Lung (tissue), 12 donors: ENCODE measurements around the gene STK38L. TPM values are rescaled to one million over a fixed set of nuclear protein-coding genes. Genes with fewer than 3 reads are reported as not detected.

Experiments
- ATAC-seq: fragments of 200-7000 bp; cut with Tn5 transposase; one replicate; pipeline ENCODE4 v1.9.1; 2020; ENCODE audit warnings: moderate number of reproducible peaks; ENCODE audit not compliant: insufficient read depth, low FRiP score
- DNase-seq, 3 donors: peaks; one replicate each; pipeline ENCODE4 v3.0.0-alpha.2; 2013 to 2017
- H3K27ac ChIP-seq, 2 donors: one replicate each; pipeline ENCODE4 v1.5.1; 2013; ENCODE audit warnings: mild to moderate bottlenecking in 2 of 2, moderate library complexity in 2 of 2, control low read depth in 1 of 2, inconsistent platforms in 1 of 2, low read depth in 1 of 2, low read length in 1 of 2
- H3K27me3 ChIP-seq, 3 donors: one replicate each; pipeline ENCODE4 v1.5.1; 2013; ENCODE audit warnings: low read length in 2 of 3; ENCODE audit not compliant: control insufficient read depth in 3 of 3, insufficient read depth in 3 of 3
- H3K36me3 ChIP-seq, 4 donors: one replicate each; pipeline ENCODE4 v1.5.1; 2013; ENCODE audit warnings: low read length in 4 of 4, mild to moderate bottlenecking in 1 of 4, moderate library complexity in 1 of 4; ENCODE audit not compliant: control insufficient read depth in 4 of 4, insufficient read depth in 4 of 4
- H3K4me1 ChIP-seq, 5 donors: one replicate each; pipeline ENCODE4 v1.5.1; 2013; ENCODE audit warnings: low read length in 5 of 5, mild to moderate bottlenecking in 2 of 5, moderate library complexity in 1 of 5; ENCODE audit not compliant: control insufficient read depth in 5 of 5, insufficient read depth in 5 of 5
- H3K4me3 ChIP-seq: one replicate; pipeline ENCODE4 v1.5.1; 2013; ENCODE audit warnings: mild to moderate bottlenecking, control low read depth, moderate library complexity
- H3K9ac ChIP-seq, 2 donors: one replicate each; pipeline ENCODE4 v1.5.1; 2013; ENCODE audit warnings: low read length in 2 of 2, control low read depth in 1 of 2; ENCODE audit not compliant: insufficient read depth in 1 of 2
- H3K9me3 ChIP-seq, 4 donors: one replicate each; pipeline ENCODE4 v1.5.1; 2013; ENCODE audit warnings: low read length in 3 of 4, mild to moderate bottlenecking in 1 of 4, moderate library complexity in 1 of 4; ENCODE audit not compliant: control insufficient read depth in 4 of 4, insufficient read depth in 3 of 4
- CTCF ChIP-seq: IDR thresholded peaks from 2 replicates; pipeline ENCODE4 v1.5.1; 2012; ENCODE audit warnings: mild to moderate bottlenecking; ENCODE audit errors: control extremely low read depth, extremely low read depth
- WGBS, 2 donors: extraction: QIAGEN DNeasy Blood & Tissue Kit; methylation state at CpG; one replicate each; pipeline ENCODE4 v1.1.7; 2013; 5-methylcytosine and 5-hydroxymethylcytosine counted together
- polyA plus RNA-seq, 2 donors: library from polyadenylated mRNA; stranded (reverse); fragments of 200-250 nt; gene quantifications; one replicate each; pipeline ENCODE4 v1.2.1, GENCODE V29; 2013
- total RNA-seq, 2 donors: library from RNA; depleted of rRNA in 1 of 2; stranded (reverse); fragments of >200 nt in 1 of 2; gene quantifications; one replicate each; pipeline ENCODE4 v1.2.1, GENCODE V29; 2014 to 2021
- donor health status: control.
- donor health status: control.
- donor health status: Bipolar disorder and iron deficiency.
- donor health status: healthy.
- donor health status: DM: yes; HTN: yes; CAD: no.

The STK38L gene
- total and polyA plus RNA-seq, 4 donors, result 6.5 to 41.5 (median 18.5) TPM

GRCh38 chr12:27284751-27285150, 40.7 kb downstream of the STK38L start:
- no peak for DNase-seq
- peaks cover 0 to 35% (median 0%) of the 10 kb centered on the region in 5 donors for H3K4me1 ChIP-seq
- TF ChIP-seq CTCF, result no peak
- no peak overlapping the region for H3K9ac ChIP-seq
- no peaks in the 10 kb centered on the region for H3K9me3 ChIP-seq
- H3K27ac ChIP-seq, result peak overlapping the region in 1 of 2 donors; percentile 57
- H3K27me3 ChIP-seq, result no peaks in the 10 kb centered on the region
- no peak for ATAC-seq
- WGBS, 2 donors, result 80 to 88% methylated on average over 2 of the region's 2 CpGs
- H3K36me3 ChIP-seq, result no peaks in the 10 kb centered on the region
- H3K4me3 ChIP-seq, result no peak overlapping the region

DNA sequence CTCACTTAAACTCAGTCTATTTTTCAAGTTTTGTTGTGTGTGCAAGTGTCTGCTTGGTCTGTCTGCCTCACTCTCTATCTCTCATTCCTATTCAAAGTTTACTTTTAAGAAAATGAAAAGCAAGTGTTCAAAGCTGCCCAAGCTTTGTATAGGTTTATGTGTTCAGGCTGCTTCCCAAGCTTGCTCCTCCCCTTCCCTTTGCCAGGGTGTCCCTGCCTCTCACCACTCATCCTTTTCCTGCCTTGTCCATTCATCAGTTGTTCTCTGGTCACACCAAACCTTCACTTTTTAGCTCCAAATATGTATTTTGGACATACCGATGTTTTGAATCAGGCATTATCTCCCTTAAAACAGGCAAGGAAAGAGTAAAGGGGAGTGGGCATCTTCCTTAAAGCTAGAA, 41.3 kb downstream of the STK38L start:
- no peak for TF ChIP-seq CTCF
- H3K27ac ChIP-seq, result peak overlapping the region; percentile 40 to 64
- H3K36me3 ChIP-seq, result no peaks in the 10 kb centered on the region
- H3K27me3 ChIP-seq, result no peaks in the 10 kb centered on the region
- no peak overlapping the region for H3K4me3 ChIP-seq
- WGBS, 2 donors, result 92 to 97% methylated on average over 1 of the region's 1 CpG
- peaks cover 0 to 37% (median 0%) of the 10 kb centered on the region in 5 donors for H3K4me1 ChIP-seq
- no peak for ATAC-seq
- DNase-seq, result no peak
- no peak overlapping the region for H3K9ac ChIP-seq
- H3K9me3 ChIP-seq, result no peaks in the 10 kb centered on the region

DNA sequence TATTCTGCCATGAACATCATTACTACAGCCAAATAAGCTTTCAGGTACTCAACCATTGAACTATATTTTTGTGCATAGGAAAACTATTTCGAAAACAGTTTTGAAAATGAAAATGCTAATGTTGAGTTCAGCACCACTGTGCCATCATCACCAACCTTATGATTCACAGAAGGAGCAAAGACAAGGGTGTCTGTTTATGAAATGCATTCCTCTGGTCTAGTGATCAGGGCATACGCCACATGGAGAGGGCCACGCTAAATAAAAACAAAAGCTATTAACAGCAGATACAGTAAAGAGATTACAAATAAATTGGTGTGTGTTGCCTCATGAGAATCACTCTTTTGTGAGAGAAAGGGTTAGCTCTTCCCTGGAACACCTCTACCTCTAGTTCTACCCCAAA, 45.3 kb downstream of the STK38L start:
- no peak for ATAC-seq
- Histone ChIP-seq H3K27ac (no peak overlapping the region), H3K36me3 (no peaks in the 10 kb centered on the region), H3K9me3 (no peaks in the 10 kb centered on the region), H3K27me3 (no peaks in the 10 kb centered on the region), H3K9ac (no peak overlapping the region), H3K4me3 (no peak overlapping the region), H3K4me1 (peaks cover 0 to 36% (median 3%) of the 10 kb centered on the region in 5 donors)
- 85 to 90% methylated on average over 3 of the region's 3 CpGs for WGBS, 2 donors
- TF ChIP-seq CTCF, result no peak
- no peak for DNase-seq

DNA sequence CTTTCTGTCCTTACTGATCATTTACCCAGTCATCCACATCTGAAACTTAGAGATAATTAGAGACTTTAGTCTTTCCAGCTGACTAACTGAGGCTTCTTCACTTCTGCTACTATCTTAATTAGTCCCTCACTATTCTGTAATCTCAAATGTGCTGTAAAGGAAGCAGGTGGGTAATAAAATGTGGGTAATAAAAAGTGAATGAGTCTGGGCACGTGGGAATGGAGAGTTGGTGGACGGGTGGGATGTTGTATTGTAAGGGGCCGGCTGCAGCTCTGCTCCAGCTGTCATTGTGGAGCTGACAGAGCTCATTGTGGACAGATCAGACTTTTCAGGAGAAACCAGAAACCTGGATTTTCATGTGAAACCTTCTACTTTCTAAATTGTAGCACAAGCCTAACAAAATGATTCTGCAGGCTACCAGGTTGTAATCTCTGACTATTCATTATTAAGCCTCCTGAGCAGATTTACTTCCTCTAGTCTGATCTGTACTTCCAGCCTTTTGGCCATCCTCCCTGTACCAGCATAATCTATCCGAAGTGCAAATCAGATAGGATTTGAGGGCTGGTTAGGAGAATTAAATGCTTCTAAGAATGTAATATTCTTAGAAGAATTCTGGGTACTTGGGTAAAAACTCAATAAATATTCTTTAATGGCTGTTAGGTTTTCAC, 46.5 kb downstream of the STK38L start:
- ATAC-seq (no peak), DNase-seq (no peak)
- Histone ChIP-seq H3K27me3 (no peaks in the 10 kb centered on the region), H3K4me3 (no peak overlapping the region), H3K27ac (peak overlapping the region in 1 of 2 donors; percentile 17), H3K9me3 (no peaks in the 10 kb centered on the region), H3K4me1 (peaks cover 0 to 40% (median 2%) of the 10 kb centered on the region in 5 donors), H3K9ac (no peak overlapping the region), H3K36me3 (no peaks in the 10 kb centered on the region)
- 81 to 85% methylated on average over 4 of the region's 4 CpGs for WGBS, 2 donors
- no peak for TF ChIP-seq CTCF
